HG03045 (cell line): ENCODE results near the gene CNTNAP5.

ENCODE experiments used
- ATAC-seq: cut with Tn5 transposase; IDR thresholded peaks from one replicate; pipeline ENCODE4 v1.9.1; 2021; ENCODE audit warnings: mild to moderate bottlenecking, moderate library complexity; ENCODE audit not compliant: unreplicated experiment

Gene CNTNAP5

GRCh38 chr2:124589971-124590370 is 564.9 kb downstream of the CNTNAP5 start:
- no peak for ATAC-seq

DNA sequence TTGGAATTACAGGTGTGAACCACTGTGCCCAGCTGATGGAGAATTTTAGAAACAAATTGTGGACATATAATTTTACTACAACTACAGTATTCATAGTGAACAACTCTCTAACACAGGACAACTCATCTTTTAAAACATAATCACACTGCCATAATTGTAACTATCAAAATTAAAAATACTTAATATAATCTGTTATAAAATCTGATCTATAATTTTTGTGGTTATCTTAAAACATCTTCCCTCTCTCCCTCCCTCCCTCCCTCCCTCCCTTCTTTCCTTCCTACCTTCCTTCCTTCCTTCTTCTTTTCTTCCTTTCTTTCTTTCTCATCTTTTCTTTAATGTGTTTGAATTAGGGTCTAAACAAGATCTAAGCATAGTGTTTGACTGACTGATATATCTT is 577.7 kb downstream of the CNTNAP5 start:
- ATAC-seq, result no peak

GRCh38 chr2:124604940-124605339 is 579.9 kb downstream of the CNTNAP5 start:
- ATAC-seq, result no peak

GRCh38 chr2:124607679-124608078 is 582.6 kb downstream of the CNTNAP5 start:
- no peak for ATAC-seq

GRCh38 chr2:124609667-124610066 is 584.6 kb downstream of the CNTNAP5 start:
- ATAC-seq, result no peak

GRCh38 chr2:124610141-124610540 is 585.1 kb downstream of the CNTNAP5 start:
- ATAC-seq, result no peak

DNA sequence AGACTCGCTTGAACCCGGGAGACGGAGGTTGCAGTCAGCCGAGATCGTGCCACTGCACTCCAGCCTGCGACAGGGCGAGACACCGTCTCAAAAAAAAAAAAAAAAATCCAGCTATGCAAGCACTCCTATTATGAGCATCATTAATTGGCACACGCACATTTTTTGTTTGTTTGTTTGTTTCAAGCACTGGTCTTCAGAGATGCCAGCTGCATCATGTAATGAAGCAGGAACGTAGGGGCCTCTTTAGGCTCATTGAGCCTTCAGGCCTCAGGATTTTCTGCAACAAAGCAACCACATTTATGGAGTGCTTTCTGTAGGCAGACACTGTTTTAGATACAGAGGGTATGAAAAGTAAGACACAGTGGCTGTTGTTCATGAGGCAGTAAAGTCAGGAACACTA is 585.8 kb downstream of the CNTNAP5 start:
- ATAC-seq, result no peak

DNA sequence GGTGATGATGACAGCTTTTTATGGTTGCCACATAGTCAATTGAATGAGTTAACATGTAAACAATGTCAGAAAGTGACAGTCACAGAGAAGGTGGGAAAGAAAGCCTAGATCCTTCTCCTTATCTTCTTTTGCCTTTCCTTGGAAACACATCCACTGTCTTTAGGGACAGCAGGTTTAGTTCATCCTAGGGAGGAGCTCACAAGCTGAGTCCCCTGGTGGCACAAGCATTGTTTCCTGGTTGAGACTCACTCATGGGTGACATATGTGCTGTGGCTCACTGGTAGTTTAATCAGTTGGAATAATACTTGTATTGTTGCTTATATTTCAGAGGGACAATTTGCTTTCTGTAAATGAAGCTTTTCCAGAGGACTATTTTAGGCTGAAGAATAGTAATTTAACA is 598.5 kb downstream of the CNTNAP5 start:
- ATAC-seq, result no peak

DNA sequence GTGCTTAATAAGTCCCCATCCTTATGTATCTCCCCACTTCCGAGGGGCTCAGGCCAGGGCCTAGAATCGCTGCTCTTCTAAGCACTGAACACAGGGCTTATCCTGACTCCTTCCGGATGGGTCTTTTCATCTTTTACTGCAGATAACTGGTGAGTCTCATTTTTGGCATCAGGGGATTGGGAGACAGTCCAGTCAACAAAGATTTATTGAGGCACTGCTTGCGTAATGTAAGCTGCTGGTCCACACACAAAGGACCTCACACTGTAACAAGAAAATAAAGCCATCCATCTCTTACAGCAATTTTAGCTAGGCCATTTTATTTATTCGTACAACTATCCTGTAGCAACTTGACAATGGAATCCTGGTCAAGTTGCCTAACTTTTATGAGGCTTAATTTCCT is 600.5 kb downstream of the CNTNAP5 start:
- ATAC-seq, result no peak

GRCh38 chr2:124626993-124627392 is 601.9 kb downstream of the CNTNAP5 start:
- ATAC-seq, result no peak

DNA sequence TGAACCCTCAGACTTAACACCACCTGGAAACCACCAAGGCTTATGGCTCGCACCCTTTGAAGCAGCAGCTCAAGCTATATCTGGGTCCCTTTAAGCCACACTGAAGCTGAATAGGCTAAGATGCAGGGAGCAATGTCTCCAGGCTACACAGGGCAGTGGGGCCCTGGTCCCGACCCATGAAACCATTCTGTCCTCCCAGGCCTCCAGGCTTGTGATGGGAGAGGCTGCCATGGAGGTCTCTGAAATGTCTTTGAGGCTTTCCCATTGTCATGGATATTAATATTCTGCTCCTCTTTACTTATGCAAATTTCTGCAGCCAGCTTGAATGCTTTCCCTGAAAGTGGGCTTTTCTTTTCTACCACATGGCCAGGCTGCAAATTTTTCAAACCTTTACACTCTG is 608.7 kb downstream of the CNTNAP5 start:
- ATAC-seq, result no peak

DNA sequence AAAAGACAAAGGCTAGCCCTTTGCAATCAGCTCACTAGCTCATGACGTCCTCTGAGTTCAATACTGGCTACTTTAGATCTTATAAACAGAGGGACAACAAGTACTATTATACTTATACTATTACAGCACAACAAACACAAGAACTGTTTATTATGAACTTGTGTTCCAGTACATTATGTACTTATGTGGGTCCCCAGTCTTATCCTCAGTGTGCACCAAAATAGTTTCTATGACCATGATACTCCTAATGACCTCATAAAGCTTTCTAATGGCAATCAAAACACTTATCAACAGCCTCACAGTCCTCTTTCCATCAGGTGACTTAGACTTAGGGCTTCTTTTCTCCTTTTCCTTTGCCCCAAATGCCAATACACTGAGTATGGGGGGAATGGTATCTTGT is 614.4 kb downstream of the CNTNAP5 start:
- ATAC-seq, result no peak

GRCh38 chr2:124640221-124640750 is 615.2 kb downstream of the CNTNAP5 start:
- no peak for ATAC-seq

- no peak for ATAC-seq
Measured at GRCh38 chr2:124646166-124646815, 621.2 kb downstream of the CNTNAP5 start.

DNA sequence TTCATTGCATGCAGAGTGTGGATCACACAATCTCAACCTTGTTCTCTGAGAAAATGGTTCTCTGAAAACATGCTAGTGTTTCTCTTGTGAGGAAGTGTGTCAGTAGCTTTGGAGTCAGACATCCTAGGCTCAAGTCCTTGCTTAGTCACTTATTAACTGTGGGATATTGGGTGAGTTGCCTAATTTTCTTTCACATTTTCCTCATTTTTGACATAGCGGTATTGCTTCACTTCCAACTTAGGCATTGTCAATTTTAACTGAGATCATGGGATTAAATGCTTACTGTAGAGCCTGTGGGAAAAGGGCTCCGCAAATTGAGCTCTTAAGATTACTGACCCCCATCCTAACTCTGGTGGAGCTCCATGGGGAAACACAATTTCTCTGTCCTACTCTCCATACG is 622.2 kb downstream of the CNTNAP5 start:
- no peak for ATAC-seq

DNA sequence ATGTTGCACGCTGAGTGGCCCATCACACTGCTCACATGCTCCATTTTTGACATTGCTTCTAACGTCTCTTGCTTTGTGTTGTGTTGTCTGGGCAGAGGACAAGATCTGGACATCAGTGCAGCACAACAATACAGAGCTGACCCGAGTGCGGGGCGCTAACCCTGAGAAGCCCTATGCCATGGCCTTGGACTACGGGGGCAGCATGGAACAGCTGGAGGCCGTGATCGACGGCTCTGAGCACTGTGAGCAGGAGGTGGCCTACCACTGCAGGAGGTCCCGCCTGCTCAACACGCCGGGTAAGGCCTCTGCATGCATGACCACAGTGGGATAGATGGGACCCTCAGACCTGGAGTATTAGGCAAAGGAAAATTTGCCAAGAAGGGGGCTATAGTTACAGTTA is 622.6 kb downstream of the CNTNAP5 start:
- no peak for ATAC-seq

- no peak for ATAC-seq
Measured at GRCh38 chr2:124649001-124649400, 623.9 kb downstream of the CNTNAP5 start.

- no peak for ATAC-seq
Measured at GRCh38 chr2:124652099-124652498, 627.0 kb downstream of the CNTNAP5 start.

GRCh38 chr2:124658373-124658772 is 633.3 kb downstream of the CNTNAP5 start:
- no peak for ATAC-seq

DNA sequence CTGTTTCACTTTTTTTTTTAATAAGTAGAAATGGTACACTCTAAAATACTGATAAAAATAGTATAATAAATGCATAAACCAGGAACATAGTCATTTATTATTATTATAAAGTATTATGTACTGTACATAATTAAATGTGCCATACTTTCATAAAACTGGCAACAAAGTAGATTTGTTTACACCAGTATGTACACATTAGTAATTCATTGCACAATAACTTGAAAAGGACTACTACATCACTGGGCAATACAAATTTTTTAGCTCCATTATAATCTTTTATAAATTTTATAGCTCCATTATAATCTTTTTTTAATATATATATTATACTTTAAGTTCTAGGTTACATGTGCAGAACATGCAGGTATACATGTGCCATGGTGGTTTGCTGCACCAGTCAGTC is 636.5 kb downstream of the CNTNAP5 start:
- ATAC-seq, result no peak

GRCh38 chr2:124662946-124663644 is 638.0 kb downstream of the CNTNAP5 start:
- ATAC-seq, result no peak

DNA sequence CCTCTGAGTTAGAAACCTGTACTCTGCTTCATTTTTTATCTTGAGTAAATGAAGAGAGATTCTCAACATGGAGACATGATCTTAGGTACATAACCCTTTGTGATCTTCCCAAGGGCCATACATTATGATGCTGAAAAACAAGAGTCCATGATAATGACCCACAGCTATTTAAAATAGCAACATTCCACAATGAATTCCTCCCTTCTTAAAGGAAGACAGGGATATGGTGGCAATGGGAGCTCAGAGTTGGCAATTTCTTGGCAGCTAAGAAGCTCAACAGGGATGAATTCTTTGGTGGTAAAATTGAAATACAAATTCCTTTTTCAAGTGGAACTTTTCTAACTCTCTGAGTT is 638.5 kb downstream of the CNTNAP5 start:
- ATAC-seq, result no peak

DNA sequence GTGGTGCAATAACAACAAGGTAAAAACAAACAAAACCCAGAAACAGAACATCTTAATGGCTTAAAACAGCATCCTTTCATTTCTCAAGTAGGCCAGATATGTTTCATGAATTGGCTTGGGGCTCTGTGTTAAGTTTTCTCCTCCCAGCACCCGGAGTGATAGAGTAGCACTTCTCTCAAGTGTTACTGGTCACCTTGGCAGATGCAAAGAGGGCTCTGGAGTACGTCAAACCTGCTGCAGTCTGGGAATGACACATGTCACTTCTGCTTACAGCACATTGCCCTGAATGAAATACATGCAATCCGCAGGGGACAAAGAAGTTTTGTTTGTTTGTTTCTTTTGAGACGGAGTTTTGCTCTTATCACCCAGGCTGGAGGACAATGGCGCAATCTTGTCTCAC is 639.3 kb downstream of the CNTNAP5 start:
- no peak for ATAC-seq
